ENCODE results near the gene EEF2K.
A peak's percentile ranks its signal among the peaks of the same experiment; 100 is the strongest.

The EEF2K gene

DNA sequence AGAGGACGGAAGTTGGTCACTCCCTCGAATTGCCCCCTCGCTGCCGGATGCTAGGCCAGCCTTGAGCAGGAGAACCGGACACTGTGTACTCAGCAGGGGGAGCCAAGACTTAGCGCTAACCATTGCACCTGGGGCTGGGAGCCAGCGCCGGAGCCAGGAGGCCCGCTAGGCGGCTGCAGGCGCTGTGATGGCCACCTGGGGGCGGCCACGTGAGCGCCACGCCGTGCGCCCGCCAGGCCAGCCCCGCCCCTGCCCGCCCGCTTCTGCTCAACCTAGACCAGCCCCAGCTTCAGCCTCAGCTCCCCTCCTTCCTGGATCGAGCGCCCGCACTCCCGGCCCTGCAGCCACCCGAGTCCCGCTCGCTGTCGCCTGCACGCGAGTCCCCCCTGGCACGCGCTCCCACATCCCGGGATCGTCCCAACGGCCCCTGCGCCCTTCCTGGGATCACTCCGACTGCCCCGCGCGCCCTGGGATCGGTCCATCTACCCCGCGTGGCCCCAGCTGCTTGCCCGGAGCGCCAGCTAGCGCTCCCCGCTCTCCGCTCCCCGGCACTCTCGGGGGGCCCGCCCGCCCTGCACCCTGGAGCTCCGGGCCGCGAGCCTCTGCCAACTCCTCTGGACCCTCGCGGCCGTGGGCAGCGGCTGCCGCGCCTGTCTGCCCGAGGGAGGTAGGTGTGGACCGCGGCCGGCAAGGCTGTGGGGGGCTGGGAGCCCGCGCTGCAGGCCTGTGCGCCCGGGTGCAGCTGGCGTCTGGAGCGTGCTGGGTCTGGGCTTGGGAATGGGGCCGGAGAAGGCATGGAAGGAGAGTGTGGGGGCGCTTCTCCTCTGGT, at the start of gene EEF2K:
Gene EEF2K, plus strand, starts transcription at position 266 of the 829 bp plus-strand sequence. CDS start 19,452 bp downstream, outside the sequence.
- H3K4me2 ChIP-seq (ENCODE audit: low read length): peak within 1 kb of the TSS; percentile 93
- TF ChIP-seq, protein P1, sequence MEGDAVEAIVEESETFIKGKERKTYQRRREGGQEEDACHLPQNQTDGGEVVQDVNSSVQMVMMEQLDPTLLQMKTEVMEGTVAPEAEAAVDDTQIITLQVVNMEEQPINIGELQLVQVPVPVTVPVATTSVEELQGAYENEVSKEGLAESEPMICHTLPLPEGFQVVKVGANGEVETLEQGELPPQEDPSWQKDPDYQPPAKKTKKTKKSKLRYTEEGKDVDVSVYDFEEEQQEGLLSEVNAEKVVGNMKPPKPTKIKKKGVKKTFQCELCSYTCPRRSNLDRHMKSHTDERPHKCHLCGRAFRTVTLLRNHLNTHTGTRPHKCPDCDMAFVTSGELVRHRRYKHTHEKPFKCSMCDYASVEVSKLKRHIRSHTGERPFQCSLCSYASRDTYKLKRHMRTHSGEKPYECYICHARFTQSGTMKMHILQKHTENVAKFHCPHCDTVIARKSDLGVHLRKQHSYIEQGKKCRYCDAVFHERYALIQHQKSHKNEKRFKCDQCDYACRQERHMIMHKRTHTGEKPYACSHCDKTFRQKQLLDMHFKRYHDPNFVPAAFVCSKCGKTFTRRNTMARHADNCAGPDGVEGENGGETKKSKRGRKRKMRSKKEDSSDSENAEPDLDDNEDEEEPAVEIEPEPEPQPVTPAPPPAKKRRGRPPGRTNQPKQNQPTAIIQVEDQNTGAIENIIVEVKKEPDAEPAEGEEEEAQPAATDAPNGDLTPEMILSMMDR (IDR thresholded peaks at IDR 0.05): peak; percentile 79
- no peaks in the 10 kb centered on the region for H3K27me3 ChIP-seq (ENCODE audit: control insufficient read depth, insufficient read depth, low read length)
- H3K4me1 ChIP-seq: peaks cover 3% of the 10 kb centered on the region
- H3K4me3 ChIP-seq (ENCODE audit: low read depth, low read length): peak within 1 kb of the TSS; percentile 79
- peak within 1 kb of the TSS; percentile 85 for H3K27ac ChIP-seq
- H3K79me2 ChIP-seq: peaks cover 9% of the 10 kb centered on the region
- H3K36me3 ChIP-seq (ENCODE audit: control insufficient read depth, insufficient read depth, low read length): no peaks in the 10 kb centered on the region
- peak within 1 kb of the TSS; percentile 83 for H2AFZ ChIP-seq
- H3K9ac ChIP-seq: no peak within 1 kb of the TSS
- H3K9me3 ChIP-seq (ENCODE audit: control insufficient read depth, low read length): no peaks in the 10 kb centered on the region

DNA sequence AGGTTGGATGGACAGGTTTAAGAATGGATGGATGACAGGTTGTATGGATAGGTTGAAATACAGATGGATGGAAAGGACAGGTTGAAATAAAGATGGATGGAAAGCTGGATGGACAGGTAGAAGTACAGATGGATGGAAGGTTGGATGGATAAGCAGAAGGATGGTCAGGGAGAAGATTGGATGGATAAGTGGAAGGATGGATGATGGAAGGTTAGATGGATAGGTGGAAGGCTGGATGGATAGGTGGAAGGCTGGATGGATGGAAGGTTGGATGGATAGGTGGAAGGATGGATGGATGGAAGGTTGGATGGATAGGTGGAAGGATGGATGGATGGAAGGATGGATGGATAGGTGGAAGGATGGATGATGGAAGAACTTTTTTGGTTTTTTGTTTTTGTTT, 44.7 kb upstream of the EEF2K start:
- Histone ChIP-seq H3K4me3 (ENCODE audit: low read depth, low read length) (no peak overlapping the region), H3K4me2 (ENCODE audit: low read length) (no peak overlapping the region), H3K36me3 (ENCODE audit: control insufficient read depth, insufficient read depth, low read length) (no peaks in the 10 kb centered on the region), H3K27me3 (ENCODE audit: control insufficient read depth, insufficient read depth, low read length) (no peaks in the 10 kb centered on the region), H3K27ac (no peak overlapping the region), H3K9ac (no peak overlapping the region), H3K79me2 (no peaks in the 10 kb centered on the region), H3K9me3 (ENCODE audit: control insufficient read depth, low read length) (no peaks in the 10 kb centered on the region), H3K4me1 (no peaks in the 10 kb centered on the region), H2AFZ (no peak overlapping the region)
- TF ChIP-seq, protein P1 (IDR thresholded peaks at IDR 0.05): no peak

DNA sequence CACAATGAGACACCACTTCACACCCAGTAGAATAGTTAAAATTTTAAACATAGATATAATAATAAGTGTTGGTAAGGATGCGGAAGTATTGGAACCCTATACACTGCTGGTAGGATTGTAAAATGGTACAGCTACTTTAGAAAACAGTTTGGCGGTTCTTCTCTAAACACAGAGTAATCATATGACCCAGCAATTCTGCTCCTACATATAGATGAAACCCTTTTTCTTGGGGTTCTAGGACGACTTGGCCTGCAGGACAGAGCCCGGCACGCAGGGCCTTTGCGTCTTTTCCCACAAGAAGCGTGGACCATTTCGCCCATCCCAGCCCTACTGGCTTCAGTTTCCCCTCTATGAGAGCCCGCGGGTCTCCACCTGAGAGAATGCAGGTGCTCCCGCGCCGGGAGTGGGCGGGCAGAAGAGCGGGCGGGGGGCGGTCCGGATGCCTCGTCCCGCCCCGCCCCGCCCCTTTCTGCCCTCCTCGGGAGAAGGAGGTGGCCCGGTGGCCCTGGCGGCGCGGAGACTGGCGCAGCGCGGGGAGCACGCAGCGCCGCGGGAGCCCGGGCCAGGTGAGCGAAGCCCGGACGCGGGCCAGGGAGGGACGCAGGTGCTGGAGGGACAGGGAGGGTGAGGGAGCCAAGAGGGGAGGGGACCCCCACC, 44.0 kb upstream of the EEF2K start, which contains the start of gene SDR42E2:
Gene SDR42E2, plus strand, starts transcription at position 508 of the 657 bp plus-strand sequence. CDS start 3,077 bp downstream, outside the sequence.
- TF ChIP-seq, protein P1 (IDR thresholded peaks at IDR 0.05): no peak
- H3K4me2 ChIP-seq (ENCODE audit: low read length): peak within 1 kb of the TSS; percentile 52

DNA sequence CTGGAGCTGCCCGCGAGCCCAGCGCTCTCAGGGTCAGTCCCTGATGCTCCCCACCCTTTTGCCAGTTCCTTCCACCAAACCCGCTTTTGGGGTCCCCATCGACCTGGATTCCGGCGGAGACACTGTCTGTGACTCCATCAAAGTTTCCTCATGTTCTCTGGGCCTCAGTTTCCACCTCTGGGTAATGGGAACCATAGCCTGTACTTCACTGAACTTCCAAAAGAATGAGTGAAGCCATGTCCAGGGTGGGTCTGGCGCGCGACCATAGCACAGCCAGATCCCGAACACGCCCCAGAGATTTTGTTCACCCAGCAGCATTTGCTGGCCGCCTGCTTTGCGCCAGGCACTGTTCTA, 43.4 kb upstream of the EEF2K start:
- H3K9me3 ChIP-seq (ENCODE audit: control insufficient read depth, low read length): no peaks in the 10 kb centered on the region
- TF ChIP-seq, protein P1 (IDR thresholded peaks at IDR 0.05): no peak
- peak overlapping the region; percentile 52 for H3K4me2 ChIP-seq (ENCODE audit: low read length)
- H3K27me3 ChIP-seq (ENCODE audit: control insufficient read depth, insufficient read depth, low read length): no peaks in the 10 kb centered on the region
- H2AFZ ChIP-seq: peak overlapping the region; percentile 54
- H3K27ac ChIP-seq: no peak overlapping the region
- H3K4me3 ChIP-seq (ENCODE audit: low read depth, low read length): no peak overlapping the region
- no peak overlapping the region for H3K9ac ChIP-seq
- no peaks in the 10 kb centered on the region for H3K4me1 ChIP-seq
- no peaks in the 10 kb centered on the region for H3K36me3 ChIP-seq (ENCODE audit: control insufficient read depth, insufficient read depth, low read length)
- H3K79me2 ChIP-seq: no peaks in the 10 kb centered on the region

More for the DNA sequence above, 44.0 kb upstream of the EEF2K start, which contains the start of gene SDR42E2:
- H3K4me3 ChIP-seq (ENCODE audit: low read depth, low read length): peak within 1 kb of the TSS; percentile 34
- no peaks in the 10 kb centered on the region for H3K4me1 ChIP-seq
- no peaks in the 10 kb centered on the region for H3K36me3 ChIP-seq (ENCODE audit: control insufficient read depth, insufficient read depth, low read length)
- peak within 1 kb of the TSS; percentile 54 for H2AFZ ChIP-seq
- H3K27me3 ChIP-seq (ENCODE audit: control insufficient read depth, insufficient read depth, low read length): no peaks in the 10 kb centered on the region
- H3K27ac ChIP-seq: no peak within 1 kb of the TSS
- no peaks in the 10 kb centered on the region for H3K79me2 ChIP-seq
- H3K9me3 ChIP-seq (ENCODE audit: control insufficient read depth, low read length): no peaks in the 10 kb centered on the region
- H3K9ac ChIP-seq: no peak within 1 kb of the TSS
